Stomach (tissue), 9 donors: ENCODE data around the gene SEC22A. TPM values are rescaled to one million over a fixed set of nuclear protein-coding genes. Genes with fewer than 3 reads are reported as not detected.

Source experiments
- DNase-seq, 2 donors: peaks; one replicate each; pipeline versions ENCODE4 v3.0.0 to v3.0.0-alpha.2; 2013 to 2019
- H3K27ac ChIP-seq, 5 donors: fragments of 200-600 bp in 4 of 5; sonication (generic) in 4 of 5; one replicate each; pipeline ENCODE4 v1.5.1; 2013 to 2019; ENCODE audit warnings: mild to moderate bottlenecking in 1 of 5, moderate library complexity in 1 of 5
- H3K27me3 ChIP-seq, 3 donors: fragments of 200-600 bp; sonication (generic); one replicate each; pipeline ENCODE4 v1.5.1; 2017 to 2019; ENCODE audit warnings: mixed run types in 1 of 3
- H3K36me3 ChIP-seq, 4 donors: fragments of 200-600 bp; sonication (generic); 1 replicate in 3 of 4; 2 replicates in 1 of 4; pipeline ENCODE4 v1.5.1; 2016 to 2019
- H3K4me1 ChIP-seq, 4 donors: fragments of 200-600 bp; sonication (generic); one replicate each; pipeline ENCODE4 v1.5.1; 2016 to 2019
- H3K4me3 ChIP-seq, 4 donors: fragments of 200-600 bp; sonication (generic) in 3 of 4; one replicate each; pipeline ENCODE4 v1.5.1; 2016 to 2019; ENCODE audit warnings: mild to moderate bottlenecking in 1 of 4
- H3K9me3 ChIP-seq, 4 donors: fragments of 200-600 bp; sonication (generic); one replicate each; pipeline ENCODE4 v1.5.1; 2016 to 2019
- EP300 ChIP-seq: sonication (generic); formaldehyde crosslinking; IDR thresholded peaks from one replicate; pipeline ENCODE4 v1.6.1; 2017; ENCODE audit warnings: antibody characterized with exemption
- POLR2A ChIP-seq, 4 donors: fragments of 450-650 bp; IDR thresholded peaks; one replicate each; pipeline ENCODE4 v1.6.1; 2016; ENCODE audit warnings: antibody characterized with exemption in 4 of 4, control low read depth in 2 of 4, mild to moderate bottlenecking in 1 of 4, moderate library complexity in 1 of 4
- POLR2AphosphoS5 ChIP-seq, 3 donors: sonication (generic); formaldehyde crosslinking; IDR thresholded peaks; one replicate each; pipeline ENCODE4 v1.6.1; 2016; ENCODE audit warnings: antibody characterized with exemption in 3 of 3
- WGBS, 5 donors: extraction: QIAGEN DNeasy Blood & Tissue Kit in 3 of 5; methylation state at CpG; one replicate each; pipeline versions ENCODE4 v1.1.5 to v1.1.7; 2013 to 2018; 5-methylcytosine and 5-hydroxymethylcytosine counted together
- intact Hi-C: fragments of 100-400 bp; cut with DNase I; formaldehyde crosslinking; loops from one replicate; pipeline ENCODE4 v1.15.1; 2023; ENCODE audit warnings: low total_unique reads
- polyA plus RNA-seq, 3 donors: library from polyadenylated mRNA; stranded (reverse); fragments of 200-250 nt; gene quantifications; one replicate each; pipeline ENCODE4 v1.2.3, GENCODE V29; 2013
- total RNA-seq, 5 donors: library from RNA; depleted of rRNA; stranded (reverse); fragments of >200 nt; gene quantifications; one replicate each; pipeline versions ENCODE4 v1.1.0 to v1.2.3, GENCODE V29; 2014 to 2016
- TF ChIP-seq, protein P1 (sequence below), 7 experiments: fragments of 450-650 bp in 4 of 7; fragments of 200-600 bp in 3 of 7; sonication (generic) in 3 of 7; IDR thresholded peaks; one replicate each; pipeline ENCODE4 v1.5.1; 2016 to 2019; ENCODE audit warnings: antibody characterized with exemption in 7 of 7, control low read depth in 2 of 7, mild to moderate bottlenecking in 1 of 7
- donor health status: healthy with polysubstance abuse.
- donor health status: Bipolar disorder and iron deficiency.
- donor health status: healthy.

SEC22A gene
- total and polyA plus RNA-seq, 8 donors: 1.6 to 26.6 (median 6.7) TPM; not detected in 1

DNA sequence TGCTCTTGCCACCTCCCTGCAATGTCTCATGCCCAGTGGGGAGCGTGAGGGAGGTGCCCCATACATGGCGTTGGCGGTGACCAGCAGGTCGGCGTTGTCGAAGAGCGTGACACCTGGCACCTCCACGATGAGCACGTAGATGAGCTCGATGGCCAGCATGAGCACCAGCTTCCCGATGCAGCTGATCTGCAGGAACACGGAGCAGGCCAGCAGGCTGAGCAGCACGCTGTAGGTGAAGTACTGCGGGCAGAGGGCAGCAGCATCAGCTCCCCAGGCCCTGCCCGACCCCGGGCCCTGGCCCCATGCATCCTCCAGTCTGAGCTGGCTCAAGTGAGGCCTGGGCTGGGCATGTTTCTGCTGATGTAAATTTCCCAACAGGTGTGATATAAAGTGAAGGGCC, 98.3 kb downstream of the SEC22A start:
- no peaks in the 10 kb centered on the region for H3K27me3 ChIP-seq
- no peak for DNase-seq
- 89 to 95% (median 92%) methylated on average over 12 to 16 of the region's 16 CpGs for WGBS, 5 donors
- no peak for TF ChIP-seq EP300
- TF ChIP-seq POLR2AphosphoS5 (IDR thresholded peaks at IDR 0.05): no peak
- TF ChIP-seq, protein P1, sequence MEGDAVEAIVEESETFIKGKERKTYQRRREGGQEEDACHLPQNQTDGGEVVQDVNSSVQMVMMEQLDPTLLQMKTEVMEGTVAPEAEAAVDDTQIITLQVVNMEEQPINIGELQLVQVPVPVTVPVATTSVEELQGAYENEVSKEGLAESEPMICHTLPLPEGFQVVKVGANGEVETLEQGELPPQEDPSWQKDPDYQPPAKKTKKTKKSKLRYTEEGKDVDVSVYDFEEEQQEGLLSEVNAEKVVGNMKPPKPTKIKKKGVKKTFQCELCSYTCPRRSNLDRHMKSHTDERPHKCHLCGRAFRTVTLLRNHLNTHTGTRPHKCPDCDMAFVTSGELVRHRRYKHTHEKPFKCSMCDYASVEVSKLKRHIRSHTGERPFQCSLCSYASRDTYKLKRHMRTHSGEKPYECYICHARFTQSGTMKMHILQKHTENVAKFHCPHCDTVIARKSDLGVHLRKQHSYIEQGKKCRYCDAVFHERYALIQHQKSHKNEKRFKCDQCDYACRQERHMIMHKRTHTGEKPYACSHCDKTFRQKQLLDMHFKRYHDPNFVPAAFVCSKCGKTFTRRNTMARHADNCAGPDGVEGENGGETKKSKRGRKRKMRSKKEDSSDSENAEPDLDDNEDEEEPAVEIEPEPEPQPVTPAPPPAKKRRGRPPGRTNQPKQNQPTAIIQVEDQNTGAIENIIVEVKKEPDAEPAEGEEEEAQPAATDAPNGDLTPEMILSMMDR (IDR thresholded peaks at IDR 0.05): no peak
- TF ChIP-seq POLR2A (IDR thresholded peaks at IDR 0.05): no peak
- peaks cover 0 to 90% (median 49%) of the 10 kb centered on the region in 4 donors for H3K36me3 ChIP-seq
- H3K4me3 ChIP-seq: no peak overlapping the region
- H3K27ac ChIP-seq: no peak overlapping the region
- intact Hi-C loops: no loop called here
- H3K4me1 ChIP-seq: no peaks in the 10 kb centered on the region
- H3K9me3 ChIP-seq: no peaks in the 10 kb centered on the region

DNA sequence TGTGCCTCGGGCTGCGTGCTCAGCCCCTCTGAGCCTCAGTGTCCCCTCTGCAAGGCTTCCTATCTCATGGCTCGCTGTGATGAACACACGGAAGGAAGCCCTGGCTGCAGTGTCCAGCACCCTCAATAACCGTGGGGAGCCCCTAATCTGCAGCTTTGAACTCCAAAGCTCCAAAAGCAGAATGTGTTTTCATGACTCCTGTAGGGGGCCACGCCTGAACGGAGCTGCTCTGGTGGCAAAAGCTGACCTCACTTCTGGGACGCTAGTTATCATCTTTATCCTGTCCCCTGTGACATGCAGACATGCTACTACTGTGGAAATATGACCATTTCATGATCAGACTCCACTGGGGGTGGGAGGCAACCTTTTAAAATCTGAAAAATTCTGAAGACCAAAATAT, 98.8 kb downstream of the SEC22A start:
- H3K27ac ChIP-seq: no peak overlapping the region
- no peaks in the 10 kb centered on the region for H3K4me1 ChIP-seq
- peaks cover 0 to 86% (median 47%) of the 10 kb centered on the region in 4 donors for H3K36me3 ChIP-seq
- 66 to 74% (median 70%) methylated on average over 5 to 8 of the region's 8 CpGs for WGBS, 5 donors
- no peak for DNase-seq
- H3K9me3 ChIP-seq: no peaks in the 10 kb centered on the region
- no peak overlapping the region for H3K4me3 ChIP-seq
- no peaks in the 10 kb centered on the region for H3K27me3 ChIP-seq
- TF ChIP-seq POLR2AphosphoS5 (IDR thresholded peaks at IDR 0.05) (no peak), POLR2A (IDR thresholded peaks at IDR 0.05) (no peak), EP300 (no peak)
- TF ChIP-seq, protein P1 (IDR thresholded peaks at IDR 0.05): no peak
- intact Hi-C loops: no loop called here

DNA sequence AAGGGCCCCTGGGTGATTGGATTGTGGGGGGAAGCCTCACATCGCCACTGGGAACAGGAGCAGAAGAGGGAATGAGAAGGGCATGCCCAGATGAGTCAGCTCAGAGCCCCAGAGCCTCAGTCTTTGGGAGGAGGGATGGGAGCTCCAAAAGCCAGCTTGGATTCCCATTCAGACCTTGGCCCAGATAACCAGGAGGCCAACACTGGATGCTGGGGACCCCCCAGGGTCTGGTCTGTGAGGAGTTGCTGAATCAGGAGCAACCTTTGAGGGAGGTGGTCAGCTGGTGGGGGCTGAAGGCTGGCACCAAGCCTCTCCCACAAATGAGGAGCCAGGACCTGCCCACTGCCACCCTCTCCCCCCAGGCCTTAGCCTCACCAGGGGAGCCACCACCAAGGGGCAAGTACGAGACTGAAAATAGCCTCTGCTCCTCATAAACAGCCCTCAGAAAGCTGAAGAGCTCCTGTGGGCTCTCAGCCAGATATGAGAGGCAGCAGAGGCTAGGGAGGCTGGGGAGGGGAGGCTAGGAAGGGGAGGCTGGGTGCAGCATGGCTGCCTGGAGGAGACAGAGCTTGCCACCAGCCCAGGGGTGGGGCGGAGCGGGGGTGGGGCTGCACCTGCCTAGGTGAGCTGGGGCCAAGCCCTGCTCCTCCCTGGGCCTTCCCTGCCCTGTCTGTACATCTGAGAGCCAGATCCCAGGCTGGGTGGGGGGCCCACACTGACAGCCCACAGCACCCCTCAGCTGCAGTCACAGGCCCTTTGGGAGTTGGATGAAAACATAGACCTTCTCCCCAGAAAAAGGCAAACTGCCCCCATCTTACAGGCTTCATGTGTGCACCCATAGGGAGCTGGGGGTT, 99.8 kb downstream of the SEC22A start:
- Histone ChIP-seq H3K27ac (no peak overlapping the region), H3K4me3 (no peak overlapping the region), H3K36me3 (peaks cover 0 to 76% (median 42%) of the 10 kb centered on the region in 4 donors), H3K9me3 (no peaks in the 10 kb centered on the region), H3K4me1 (no peaks in the 10 kb centered on the region), H3K27me3 (no peaks in the 10 kb centered on the region)
- TF ChIP-seq EP300: no peak
- no peak for TF ChIP-seq POLR2AphosphoS5 (IDR thresholded peaks at IDR 0.05)
- no peak for TF ChIP-seq POLR2A (IDR thresholded peaks at IDR 0.05)
- TF ChIP-seq, protein P1 (IDR thresholded peaks at IDR 0.05): no peak
- DNase-seq: no peak
- intact Hi-C loops: no loop called here
- WGBS, 5 donors: 0 to 70% (median 66%) methylated on average over 1 to 4 of the region's 4 CpGs

DNA sequence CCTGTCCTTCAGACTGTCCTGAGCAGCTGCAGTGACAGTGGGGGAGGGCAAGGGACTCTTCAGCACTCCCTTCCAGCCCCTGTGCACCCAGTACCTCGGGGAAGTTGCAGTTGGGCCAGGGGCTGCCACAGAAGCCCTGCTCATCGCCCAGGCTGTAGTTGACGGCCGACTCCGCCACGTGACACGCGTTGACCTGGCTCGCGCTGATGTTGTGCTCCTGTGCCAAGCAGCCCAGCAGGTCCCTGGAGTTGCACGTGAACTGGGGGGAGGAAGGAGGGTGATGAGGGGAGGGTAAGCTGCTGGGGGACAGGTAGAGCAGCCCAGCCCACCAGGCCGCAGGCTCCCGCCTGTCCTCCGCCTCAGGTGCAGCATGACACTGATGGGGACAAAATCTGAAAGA, 101.2 kb downstream of the SEC22A start:
- Histone ChIP-seq H3K4me3 (no peak overlapping the region), H3K27me3 (no peaks in the 10 kb centered on the region), H3K4me1 (no peaks in the 10 kb centered on the region), H3K27ac (no peak overlapping the region), H3K9me3 (no peaks in the 10 kb centered on the region), H3K36me3 (peaks cover 0 to 73% (median 39%) of the 10 kb centered on the region in 4 donors)
- TF ChIP-seq, protein P1 (IDR thresholded peaks at IDR 0.05): no peak
- no peak for TF ChIP-seq POLR2A (IDR thresholded peaks at IDR 0.05)
- TF ChIP-seq POLR2AphosphoS5 (IDR thresholded peaks at IDR 0.05): no peak
- TF ChIP-seq EP300: no peak
- 68 to 84% (median 80%) methylated on average over 9 to 14 of the region's 14 CpGs for WGBS, 5 donors
- DNase-seq: no peak
- intact Hi-C loops: no loop called here
